Fibroblast of lung (primary cell): ENCODE data around the gene MARK3. TPM values are rescaled to one million over a fixed set of nuclear protein-coding genes. Genes with fewer than 3 reads are reported as not detected.

Source experiments
- DNase-seq, 2 donors: peaks; one replicate each; pipeline versions ENCODE4 v3.0.0 to v3.0.0-alpha.2; 2010; ENCODE audit warnings: low read depth in 2 of 2
- H2AFZ ChIP-seq: 2 replicates; pipeline ENCODE4 v1.5.1; 2012; ENCODE audit warnings: low read length, control low read depth, inconsistent platforms
- H3K27ac ChIP-seq: 2 replicates; pipeline ENCODE4 v1.5.1; 2011; ENCODE audit warnings: low read length, control low read depth; ENCODE audit not compliant: insufficient read depth
- H3K27me3 ChIP-seq: 2 replicates; pipeline ENCODE4 v1.5.1; 2011; ENCODE audit warnings: mild to moderate bottlenecking, low read length; ENCODE audit not compliant: control insufficient read depth, insufficient read depth
- H3K36me3 ChIP-seq: 2 replicates; pipeline ENCODE4 v1.5.1; 2011; ENCODE audit warnings: low read length; ENCODE audit not compliant: control insufficient read depth, insufficient read depth
- H3K4me1 ChIP-seq: 2 replicates; pipeline ENCODE4 v1.5.1; 2011; ENCODE audit warnings: low read length; ENCODE audit not compliant: control insufficient read depth, insufficient read depth; ENCODE audit errors: extremely low read depth
- H3K4me2 ChIP-seq: 2 replicates; pipeline ENCODE4 v1.5.1; 2011; ENCODE audit warnings: low read length, control low read depth; ENCODE audit not compliant: insufficient read depth; ENCODE audit errors: extremely low read depth
- H3K4me3 ChIP-seq, 4 experiments: fragments of 200-600 bp in 1 of 4; sonication (generic) in 1 of 4; replicated peaks in 1 of 4; 2 replicates each; pipeline ENCODE4 v1.5.1; 2011 to 2016; ENCODE audit warnings: low read length in 4 of 4, low read depth in 3 of 4, mild to moderate bottlenecking in 3 of 4, control low read depth in 2 of 4, inconsistent platforms in 1 of 4, mixed read lengths in 1 of 4; ENCODE audit not compliant: insufficient read depth in 1 of 4; ENCODE audit errors: control extremely low read depth in 1 of 4
- H3K79me2 ChIP-seq: 2 replicates; pipeline ENCODE4 v1.5.1; 2012; ENCODE audit warnings: mild to moderate bottlenecking, low read length, inconsistent platforms; ENCODE audit not compliant: control insufficient read depth, insufficient read depth
- H3K9ac ChIP-seq: 2 replicates; pipeline ENCODE4 v1.5.1; 2011; ENCODE audit warnings: mild to moderate bottlenecking, low read length, control low read depth; ENCODE audit not compliant: insufficient read depth
- H3K9me3 ChIP-seq: 2 replicates; pipeline ENCODE4 v1.5.1; 2012; ENCODE audit warnings: low read depth, low read length; ENCODE audit not compliant: control insufficient read depth, insufficient read depth
- H4K20me1 ChIP-seq: 2 replicates; pipeline ENCODE4 v1.5.1; 2011; ENCODE audit warnings: low read length; ENCODE audit not compliant: control insufficient read depth, insufficient read depth; ENCODE audit errors: extremely low read depth
- EZH2 ChIP-seq: IDR thresholded peaks from 2 replicates; pipeline ENCODE4 v1.5.1; 2012; ENCODE audit warnings: low read length, control low read depth, mild to moderate bottlenecking; ENCODE audit errors: missing control alignments
- polyA plus RNA-seq, 2 donors: library from polyadenylated mRNA; depleted of rRNA in 1 of 2; stranded (reverse) in 1 of 2; unstranded in 1 of 2; fragments of >200 nt; gene quantifications; 2 replicates each; pipeline ENCODE4 v1.2.1, GENCODE V29; 2011 to 2012; ENCODE audit warnings: missing spikeins in 1 of 2
- total RNA-seq: library from RNA; depleted of rRNA; stranded (reverse); fragments of >200 nt; gene quantifications from 2 replicates; pipeline ENCODE4 v1.2.1, GENCODE V29; 2014
- TF ChIP-seq, protein P1 (sequence below), 2 donors: IDR thresholded peaks in 1 of 2; conservative IDR thresholded peaks in 1 of 2; 1 replicate in 1 of 2; 2 replicates in 1 of 2; pipeline ENCODE4 v1.5.1; 2011 to 2012; ENCODE audit warnings: low read length in 2 of 2, control low read depth in 1 of 2, inconsistent platforms in 1 of 2, low read depth in 1 of 2, mild to moderate bottlenecking in 1 of 2

The MARK3 gene
- total and polyA plus RNA-seq, 2 donors (not counting 1 experiment from before 2014, with no cell fraction given) = 76.0 to 119 TPM

- peaks cover 2% of the 10 kb centered on the region for H3K79me2 ChIP-seq
- H3K9ac ChIP-seq = no peak overlapping the region
- H4K20me1 ChIP-seq = no peaks in the 10 kb centered on the region
- no peak for DNase-seq
- TF ChIP-seq EZH2 = no peak
- TF ChIP-seq, protein P1, sequence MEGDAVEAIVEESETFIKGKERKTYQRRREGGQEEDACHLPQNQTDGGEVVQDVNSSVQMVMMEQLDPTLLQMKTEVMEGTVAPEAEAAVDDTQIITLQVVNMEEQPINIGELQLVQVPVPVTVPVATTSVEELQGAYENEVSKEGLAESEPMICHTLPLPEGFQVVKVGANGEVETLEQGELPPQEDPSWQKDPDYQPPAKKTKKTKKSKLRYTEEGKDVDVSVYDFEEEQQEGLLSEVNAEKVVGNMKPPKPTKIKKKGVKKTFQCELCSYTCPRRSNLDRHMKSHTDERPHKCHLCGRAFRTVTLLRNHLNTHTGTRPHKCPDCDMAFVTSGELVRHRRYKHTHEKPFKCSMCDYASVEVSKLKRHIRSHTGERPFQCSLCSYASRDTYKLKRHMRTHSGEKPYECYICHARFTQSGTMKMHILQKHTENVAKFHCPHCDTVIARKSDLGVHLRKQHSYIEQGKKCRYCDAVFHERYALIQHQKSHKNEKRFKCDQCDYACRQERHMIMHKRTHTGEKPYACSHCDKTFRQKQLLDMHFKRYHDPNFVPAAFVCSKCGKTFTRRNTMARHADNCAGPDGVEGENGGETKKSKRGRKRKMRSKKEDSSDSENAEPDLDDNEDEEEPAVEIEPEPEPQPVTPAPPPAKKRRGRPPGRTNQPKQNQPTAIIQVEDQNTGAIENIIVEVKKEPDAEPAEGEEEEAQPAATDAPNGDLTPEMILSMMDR (conservative IDR thresholded peaks at IDR 0.05 in 1 of 2, IDR thresholded peaks at IDR 0.05 in 1 of 2; ENCODE audit: low read depth in 1 of 2, low read length in 2 of 2) = no peak
- no peak overlapping the region for H3K4me2 ChIP-seq
- no peaks in the 10 kb centered on the region for H3K9me3 ChIP-seq
- no peak overlapping the region for H3K4me3 ChIP-seq
- no peak overlapping the region for H3K27ac ChIP-seq
- no peaks in the 10 kb centered on the region for H3K27me3 ChIP-seq
- H3K36me3 ChIP-seq = peaks cover 10% of the 10 kb centered on the region
- H2AFZ ChIP-seq = no peak overlapping the region
- H3K4me1 ChIP-seq = peaks cover 10% of the 10 kb centered on the region
Observed at GRCh38 chr14:103491691-103492090, 106.5 kb downstream of the MARK3 start.

DNA sequence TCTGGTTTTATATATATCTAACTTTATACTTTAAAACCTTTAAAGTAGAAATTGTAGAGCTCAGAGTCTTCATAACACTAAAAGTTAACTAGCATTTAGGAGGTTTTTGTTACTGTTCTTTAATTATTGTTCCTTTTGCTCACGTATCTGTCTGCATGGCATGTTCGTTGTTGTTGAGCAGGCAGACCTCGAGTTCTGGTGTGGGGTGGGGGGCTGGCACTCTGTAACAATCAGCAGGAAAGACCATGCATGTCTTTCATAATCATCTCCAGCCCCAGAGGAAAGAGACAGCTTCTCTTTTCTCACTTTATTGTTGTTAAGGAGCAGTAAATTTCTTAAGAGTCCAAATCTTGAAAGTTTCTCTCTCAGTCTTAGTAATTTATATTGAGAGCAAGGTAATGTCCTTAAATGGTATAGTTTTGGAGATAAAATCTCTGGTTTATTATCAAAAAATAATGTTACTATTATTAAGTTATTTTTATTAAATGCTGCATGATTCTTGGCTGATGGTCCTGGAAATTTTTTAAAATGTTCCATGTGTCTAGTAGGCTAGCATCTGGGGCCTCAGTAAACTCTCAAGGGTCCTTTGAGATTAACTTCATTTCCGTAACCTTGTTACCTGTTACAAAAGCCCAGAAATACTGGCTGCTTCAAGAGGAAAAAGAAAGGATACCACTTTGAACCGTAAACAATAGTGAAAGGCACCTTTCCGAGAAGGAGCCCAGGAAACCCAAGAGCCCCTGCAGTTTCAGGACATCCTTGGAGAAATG, 107.1 kb downstream of the MARK3 start:
- no peaks in the 10 kb centered on the region for H3K9me3 ChIP-seq
- H4K20me1 ChIP-seq = no peaks in the 10 kb centered on the region
- H3K9ac ChIP-seq = no peak overlapping the region
- H3K79me2 ChIP-seq = peaks cover 2% of the 10 kb centered on the region
- no peak overlapping the region for H3K4me2 ChIP-seq
- TF ChIP-seq, protein P1 (conservative IDR thresholded peaks at IDR 0.05 in 1 of 2, IDR thresholded peaks at IDR 0.05 in 1 of 2; ENCODE audit: low read depth in 1 of 2, low read length in 2 of 2) = no peak
- no peak for TF ChIP-seq EZH2
- no peaks in the 10 kb centered on the region for H3K27me3 ChIP-seq
- no peak for DNase-seq
- H3K27ac ChIP-seq = no peak overlapping the region
- peaks cover 10% of the 10 kb centered on the region for H3K36me3 ChIP-seq
- H3K4me1 ChIP-seq = peaks cover 10% of the 10 kb centered on the region
- H2AFZ ChIP-seq = no peak overlapping the region
- no peak overlapping the region for H3K4me3 ChIP-seq

GRCh38 chr14:103495854-103496253, 110.6 kb downstream of the MARK3 start:
- H3K4me3 ChIP-seq = no peak overlapping the region
- no peak overlapping the region for H2AFZ ChIP-seq
- H3K36me3 ChIP-seq = peaks cover 15% of the 10 kb centered on the region
- no peak for DNase-seq
- peaks cover 3% of the 10 kb centered on the region for H3K79me2 ChIP-seq
- no peak overlapping the region for H3K9ac ChIP-seq
- H3K9me3 ChIP-seq = no peaks in the 10 kb centered on the region
- no peaks in the 10 kb centered on the region for H3K4me1 ChIP-seq
- TF ChIP-seq, protein P1 (conservative IDR thresholded peaks at IDR 0.05 in 1 of 2, IDR thresholded peaks at IDR 0.05 in 1 of 2; ENCODE audit: low read depth in 1 of 2, low read length in 2 of 2) = no peak
- no peak for TF ChIP-seq EZH2
- no peaks in the 10 kb centered on the region for H4K20me1 ChIP-seq
- no peak overlapping the region for H3K4me2 ChIP-seq
- H3K27me3 ChIP-seq = no peaks in the 10 kb centered on the region
- no peak overlapping the region for H3K27ac ChIP-seq
